Measurements from ENCODE around the gene MED22.

- TF ChIP-seq EZH2phosphoT487 (IDR thresholded peaks at IDR 0.05; ENCODE audit: borderline replicate concordance): no peak
- TF ChIP-seq EZH2 (IDR thresholded peaks at IDR 0.05): no peak
- TF ChIP-seq POLR2A (IDR thresholded peaks at IDR 0.05; ENCODE audit: borderline replicate concordance, extremely low read depth, insufficient read depth, insufficient read length): no peak
Measured at GRCh38 chr9:133385452-133385851, 37.5 kb upstream of the MED22 start.
